SK-N-SH (cell line): ENCODE measurements around the gene NBPF1. TPM values are rescaled to one million over a fixed set of nuclear protein-coding genes. Genes with fewer than 3 reads are reported as not detected.
"Not testable (repeated sequence)": the region's sequence is repeated elsewhere in the genome, so short reads cannot be mapped to it uniquely, and the experiment has no call there.

Source experiments
- CTCF ChIA-PET: fragments of 300-600, 350-600 bp; formaldehyde crosslinking; extraction: SDS; loops from one replicate; lab custom pipeline; 2021; lab: Yijun Ruan, JAX
- POLR2A ChIA-PET: fragments of 350-600 bp; sonication (Branson Sonifier 250); formaldehyde crosslinking; extraction: SDS; loops from one replicate; lab custom pipeline; 2020; ENCODE audit warnings: antibody characterized with exemption, inconsistent platforms; lab: Yijun Ruan, JAX
- DNase-seq: peaks from one replicate; pipeline ENCODE4 v3.0.0; 2012
- H2AFZ ChIP-seq: fragments of 200-600 bp; sonication (generic); 2 replicates; pipeline ENCODE4 v1.8.1; 2016; ENCODE audit warnings: antibody characterized with exemption, mild to moderate bottlenecking, low read depth
- H3F3A ChIP-seq: fragments of 200-600 bp; sonication (generic); replicated peaks from 2 replicates; pipeline ENCODE3; 2016; ENCODE audit warnings: antibody characterized with exemption, mild to moderate bottlenecking; ENCODE audit not compliant: insufficient read depth
- H3K27ac ChIP-seq, 2 experiments: fragments of 200-500 bp in 1 of 2; fragments of 200-600 bp in 1 of 2; sonication (Bioruptor generic) in 1 of 2; sonication (generic), shearing (Covaris generic) in 1 of 2; 2 replicates each; pipeline versions ENCODE4 v1.5.1 to v1.6.1; 2014 to 2016; ENCODE audit warnings: low read depth in 2 of 2, inconsistent platforms in 1 of 2, low read length in 1 of 2, mild to moderate bottlenecking in 1 of 2, mixed read lengths in 1 of 2
- H3K27me3 ChIP-seq: fragments of 200-600 bp; sonication (generic), shearing (Covaris generic); 2 replicates; pipeline ENCODE4 v1.6.1; 2016; ENCODE audit warnings: mixed run types; ENCODE audit not compliant: insufficient read depth
- H3K36me3 ChIP-seq, 2 experiments: fragments of 200-500 bp in 1 of 2; fragments of 200-600 bp in 1 of 2; sonication (Bioruptor generic) in 1 of 2; sonication (generic) in 1 of 2; replicated peaks in 1 of 2; 2 replicates each; pipeline versions ENCODE3 to v1.5.1; 2014 to 2016; ENCODE audit warnings: low read length in 1 of 2, mild to moderate bottlenecking in 1 of 2; ENCODE audit not compliant: insufficient read depth in 2 of 2, control insufficient read depth in 1 of 2
- H3K4me1 ChIP-seq, 2 experiments: fragments of 200-500 bp in 1 of 2; fragments of 200-600 bp in 1 of 2; sonication (Bioruptor generic) in 1 of 2; sonication (generic), shearing (Covaris generic) in 1 of 2; 2 replicates each; pipeline versions ENCODE4 v1.5.1 to v1.6.1; 2014 to 2016; ENCODE audit warnings: low read depth in 1 of 2, low read length in 1 of 2, mixed run types in 1 of 2; ENCODE audit not compliant: insufficient read depth in 2 of 2, control insufficient read depth in 1 of 2
- H3K4me2 ChIP-seq: fragments of 200-600 bp; sonication (generic), shearing (Covaris generic); 2 replicates; pipeline ENCODE4 v1.6.1; 2017; ENCODE audit warnings: mixed run types
- H3K4me3 ChIP-seq, 2 experiments: fragments of 200-500 bp in 1 of 2; fragments of 200-600 bp in 1 of 2; sonication (Bioruptor generic) in 1 of 2; sonication (generic), shearing (Covaris generic) in 1 of 2; 2 replicates each; pipeline versions ENCODE4 v1.5.1 to v1.8.1; 2014 to 2016; ENCODE audit warnings: low read depth in 2 of 2, inconsistent platforms in 1 of 2, low read length in 1 of 2, mild to moderate bottlenecking in 1 of 2, mixed read lengths in 1 of 2, moderate library complexity in 1 of 2
- H3K79me2 ChIP-seq: fragments of 200-600 bp; sonication (generic); 2 replicates; pipeline ENCODE4 v1.8.1; 2017; ENCODE audit warnings: mild to moderate bottlenecking; ENCODE audit not compliant: insufficient read depth
- H3K9ac ChIP-seq: fragments of 200-600 bp; sonication (generic); 2 replicates; pipeline ENCODE4 v1.6.1; 2017; ENCODE audit warnings: mixed run types
- H3K9me2 ChIP-seq: fragments of 200-600 bp; sonication (generic); 2 replicates; pipeline ENCODE4 v1.6.1; 2017; ENCODE audit warnings: mixed run types
- H3K9me3 ChIP-seq: fragments of 200-600 bp; sonication (generic); 2 replicates; pipeline ENCODE4 v1.6.1; 2017; ENCODE audit warnings: mixed run types, mild to moderate bottlenecking, moderate library complexity
- H4K20me1 ChIP-seq: fragments of 200-600 bp; sonication (generic); 2 replicates; pipeline ENCODE4 v1.6.1; 2017; ENCODE audit warnings: mild to moderate bottlenecking, mixed run types; ENCODE audit not compliant: insufficient read depth
- FOSL2 ChIP-seq: IDR thresholded peaks from 2 replicates; pipeline ENCODE4 v1.4.0; 2012; ENCODE audit warnings: low read depth, mild to moderate bottlenecking, moderate library complexity, borderline replicate concordance
- TEAD4 ChIP-seq: IDR thresholded peaks from 2 replicates; pipeline ENCODE4 v1.4.0; 2012; ENCODE audit warnings: mild to moderate bottlenecking, borderline replicate concordance; ENCODE audit not compliant: insufficient read depth
- WGBS: methylation state at CpG from one replicate; pipeline ENCODE4 v1.1.6; 2017; ENCODE audit warnings: low lambda C conversion rate; 5-methylcytosine and 5-hydroxymethylcytosine counted together
- polyA plus RNA-seq, 3 experiments: library from polyadenylated mRNA; depleted of rRNA; stranded (reverse); fragments of >200 nt; gene quantifications; 2 replicates each; pipeline ENCODE4 v1.2.3, GENCODE V29; 2012

The NBPF1 gene
- polyA plus RNA-seq, 1 of the 3 experiments (the other 2 are of a cell fraction): 29.8 TPM

DNA sequence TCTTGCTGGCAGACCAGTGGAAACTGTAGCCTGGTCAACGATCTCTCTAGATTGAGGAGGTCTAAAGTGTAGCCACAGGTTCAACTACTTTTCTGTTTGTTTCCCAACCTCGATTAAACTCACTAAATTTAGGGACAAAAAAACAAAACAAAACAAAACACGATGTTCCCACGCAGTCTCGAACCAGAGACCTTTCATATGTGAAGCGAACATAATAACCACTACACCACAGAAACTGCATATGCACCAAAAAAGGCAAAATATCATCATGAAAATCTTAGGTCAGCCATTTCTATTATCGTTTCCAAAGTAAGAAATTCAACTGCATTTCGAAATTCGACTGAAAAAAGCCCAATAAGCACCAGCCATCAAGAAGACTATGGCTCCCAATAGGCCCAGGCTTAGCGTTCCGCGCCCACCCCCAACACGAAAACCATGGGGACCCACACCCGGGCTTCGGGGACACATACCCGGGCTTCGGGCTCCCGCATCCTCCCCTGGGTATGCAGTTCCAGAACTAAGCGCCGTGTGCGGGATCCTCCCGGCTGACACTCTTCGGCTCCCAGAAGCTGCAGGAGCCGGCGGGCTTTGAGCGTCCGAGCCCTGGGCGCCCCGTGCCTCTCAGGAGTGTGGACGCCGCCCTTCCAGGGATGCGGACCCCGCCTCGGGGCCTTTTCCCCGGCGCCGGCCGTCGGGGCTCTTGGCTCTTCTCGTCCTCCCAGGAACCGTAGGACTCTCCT lies 65.7 kb downstream of the NBPF1 start:
- H3K27ac ChIP-seq, H3F3A ChIP-seq, H2AFZ ChIP-seq, DNase-seq, H3K4me2 ChIP-seq, H3K9me2 ChIP-seq, H3K27me3 ChIP-seq, H3K9ac ChIP-seq, H4K20me1 ChIP-seq, H3K36me3 ChIP-seq, H3K4me3 ChIP-seq, H3K79me2 ChIP-seq, H3K4me1 ChIP-seq, CTCF ChIA-PET, POLR2A ChIA-PET, H3K9me3 ChIP-seq: not testable (repeated sequence)
- 69% methylated on average over 20 of the region's 41 CpGs for WGBS

DNA sequence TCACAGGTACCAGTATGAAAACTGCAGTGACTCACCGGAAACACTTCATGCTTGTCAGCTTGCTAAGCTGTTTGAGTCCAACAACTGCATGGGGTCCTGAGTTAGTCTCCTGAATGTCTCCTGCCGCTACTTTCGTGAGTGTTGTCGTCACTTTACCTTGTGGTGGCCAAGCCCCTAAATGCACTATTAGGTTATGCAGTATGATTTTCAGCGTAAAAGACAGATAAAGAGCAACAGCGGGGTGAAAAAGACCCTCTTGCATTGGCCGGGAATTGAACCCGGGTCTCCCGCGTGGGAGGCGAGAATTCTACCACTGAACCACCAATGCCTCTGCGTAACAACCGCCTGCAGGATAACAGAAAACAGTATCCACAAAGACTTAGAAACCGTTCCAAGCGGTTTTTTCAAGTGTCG lies 67.7 kb downstream of the NBPF1 start:
- H2AFZ ChIP-seq, H3K9me2 ChIP-seq, H3K36me3 ChIP-seq, H3K9ac ChIP-seq, H3K4me3 ChIP-seq, H3K79me2 ChIP-seq, CTCF ChIA-PET, DNase-seq, H3K27ac ChIP-seq, H3K27me3 ChIP-seq, H3F3A ChIP-seq, H4K20me1 ChIP-seq, H3K4me1 ChIP-seq, H3K9me3 ChIP-seq, H3K4me2 ChIP-seq: not testable (repeated sequence)
- POLR2A ChIA-PET: interaction anchor here (0.6 kb wide), 1 partner anchor 75 kb away, joined by 3 read pairs; no protein-coding TSS in a partner anchor
- peak; percentile 74 for TF ChIP-seq TEAD4
- peak; percentile 52; the same call in 1 of the 2 replicates for TF ChIP-seq FOSL2
- WGBS: 16% methylated on average over 12 of the region's 16 CpGs

DNA sequence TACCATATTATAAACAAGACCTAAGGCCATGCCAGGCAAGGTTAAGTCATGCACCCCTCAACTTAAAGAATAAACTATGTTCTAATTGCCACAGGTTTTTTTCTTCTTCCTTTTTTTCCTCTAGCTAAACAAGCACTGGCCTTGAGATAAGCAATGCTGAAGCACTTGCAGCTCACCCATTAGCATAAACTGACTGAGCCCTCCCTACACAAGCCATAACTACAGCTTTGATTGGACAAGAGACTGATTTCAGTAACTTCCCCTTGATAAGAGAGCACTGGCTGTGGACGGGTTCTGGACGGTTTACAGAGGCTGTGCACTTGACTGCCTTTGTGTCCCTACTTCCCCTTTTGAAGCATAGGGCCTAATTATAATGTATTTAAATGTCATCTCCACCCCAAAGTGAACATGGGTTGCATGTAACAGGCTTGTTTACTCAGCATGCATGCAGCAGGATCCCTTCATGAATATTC lies 72.9 kb downstream of the NBPF1 start:
- WGBS: 23% methylated on average over 2 of the region's 2 CpGs
- CTCF ChIA-PET, H3K27ac ChIP-seq, H3F3A ChIP-seq, H3K4me2 ChIP-seq, H3K36me3 ChIP-seq, H3K79me2 ChIP-seq, H3K9me2 ChIP-seq, H3K9me3 ChIP-seq, DNase-seq, H3K4me1 ChIP-seq, H4K20me1 ChIP-seq, H3K4me3 ChIP-seq, H2AFZ ChIP-seq, POLR2A ChIA-PET, H3K27me3 ChIP-seq, H3K9ac ChIP-seq: not testable (repeated sequence)

DNA sequence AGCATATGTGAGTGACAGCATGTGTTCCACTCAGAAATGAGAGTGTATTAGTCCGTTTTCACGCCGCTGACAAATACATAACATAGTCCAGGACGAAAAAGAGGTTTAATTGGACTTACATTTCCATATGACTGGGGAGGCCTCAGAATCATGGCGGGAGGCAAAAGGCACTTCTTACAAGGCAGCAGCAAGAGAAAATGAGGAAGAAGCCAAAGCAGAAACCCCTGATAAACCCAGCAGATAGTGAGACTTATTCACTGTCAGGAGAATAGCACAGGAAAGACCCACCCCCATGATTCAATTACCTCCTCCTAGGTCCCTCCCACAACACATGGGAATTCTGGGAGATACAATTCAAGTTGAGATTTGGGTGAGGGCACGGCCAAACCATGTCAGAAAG lies 75.8 kb downstream of the NBPF1 start:
- H3K4me2 ChIP-seq, H3K36me3 ChIP-seq, H3K9me3 ChIP-seq, H3K27ac ChIP-seq, POLR2A ChIA-PET, DNase-seq, H3K27me3 ChIP-seq, H3K4me3 ChIP-seq, H4K20me1 ChIP-seq, H3K9me2 ChIP-seq, CTCF ChIA-PET, H3F3A ChIP-seq, H3K79me2 ChIP-seq, H2AFZ ChIP-seq, H3K4me1 ChIP-seq, H3K9ac ChIP-seq: not testable (repeated sequence)
- WGBS: 62% methylated on average over 6 of the region's 6 CpGs

DNA sequence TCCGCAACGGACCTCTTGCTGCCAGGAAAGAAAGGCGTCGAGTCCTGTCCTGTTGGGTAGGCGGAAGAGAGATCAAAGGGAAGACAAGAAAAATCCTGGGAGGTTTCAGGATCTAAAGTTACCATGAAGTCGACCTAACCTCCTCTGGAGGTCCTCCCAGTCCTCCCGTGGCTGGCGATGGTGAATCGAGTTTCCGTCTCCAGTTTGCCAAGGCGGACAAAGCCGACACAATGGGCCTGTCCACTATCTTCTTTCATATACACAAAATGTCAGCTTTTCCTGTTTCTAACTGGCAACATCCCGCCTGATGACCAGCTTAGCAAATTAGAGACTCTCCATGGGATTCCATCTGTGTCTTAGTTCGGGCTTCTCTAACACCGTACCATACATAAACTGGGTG lies 76.6 kb downstream of the NBPF1 start:
- H2AFZ ChIP-seq, DNase-seq, CTCF ChIA-PET, H3K9me3 ChIP-seq, H3K4me1 ChIP-seq, H3K4me2 ChIP-seq, H3K79me2 ChIP-seq, POLR2A ChIA-PET, H3K36me3 ChIP-seq, H4K20me1 ChIP-seq, H3K9ac ChIP-seq, H3K4me3 ChIP-seq, H3K9me2 ChIP-seq, H3K27me3 ChIP-seq, H3K27ac ChIP-seq, H3F3A ChIP-seq: not testable (repeated sequence)
- WGBS: 82% methylated on average over 15 of the region's 15 CpGs

DNA sequence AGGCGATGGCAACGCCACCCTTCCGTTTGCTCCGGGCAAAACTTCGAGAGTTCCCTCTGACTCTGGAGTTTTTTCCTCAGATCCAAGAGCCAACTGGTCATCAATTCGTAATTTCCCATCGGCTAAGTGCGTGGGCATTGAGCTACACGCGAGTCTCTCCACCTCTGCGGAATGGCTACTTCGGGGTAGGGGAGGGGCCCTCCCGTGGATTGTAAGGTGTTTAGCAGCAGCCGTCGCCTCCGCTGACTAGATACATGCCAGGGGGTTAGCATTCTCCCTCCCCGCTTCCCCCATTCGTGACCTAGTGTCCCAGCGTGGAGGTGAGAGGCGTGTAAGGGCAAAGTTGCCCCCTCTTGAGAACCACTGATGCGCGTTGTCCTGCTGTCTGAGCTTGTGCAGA lies 77.5 kb downstream of the NBPF1 start:
- H3F3A ChIP-seq, H3K9me2 ChIP-seq, H4K20me1 ChIP-seq, H3K9me3 ChIP-seq, H3K4me3 ChIP-seq, H3K9ac ChIP-seq, H3K36me3 ChIP-seq, POLR2A ChIA-PET, CTCF ChIA-PET, H3K79me2 ChIP-seq, DNase-seq, H3K4me2 ChIP-seq, H2AFZ ChIP-seq, H3K4me1 ChIP-seq, H3K27me3 ChIP-seq, H3K27ac ChIP-seq: not testable (repeated sequence)
- 75% methylated on average over 19 of the region's 22 CpGs for WGBS
